HepG2 (cell line): Measurements from ENCODE around the gene SMC1A. TPM values are rescaled to one million over a fixed set of nuclear protein-coding genes. Genes with fewer than 3 reads are reported as not detected.

Experiments
- ATAD3A ChIP-seq: sonication (generic); formaldehyde crosslinking; IDR thresholded peaks from 2 replicates; pipeline ENCODE4 v1.4.0; 2020; ENCODE audit warnings: missing genetic modification reagents
- CEBPZ ChIP-seq: IDR thresholded peaks from 2 replicates; pipeline ENCODE4 v1.6.1; 2012; ENCODE audit warnings: low read length, improper control_type of control experiment
- CREB3 ChIP-seq: sonication (generic); formaldehyde crosslinking; IDR thresholded peaks from 2 replicates; pipeline ENCODE4 v1.5.0; 2020; ENCODE audit warnings: missing genetic modification reagents
- DR1 ChIP-seq: sonication (generic); formaldehyde crosslinking; IDR thresholded peaks from 2 replicates; pipeline ENCODE4 v1.8.0; 2021; ENCODE audit warnings: mild to moderate bottlenecking, missing genetic modification reagents, inconsistent platforms
- ETV6 ChIP-seq: sonication (generic); formaldehyde crosslinking; conservative IDR thresholded peaks from 2 replicates; pipeline ENCODE4 v1.4.0; 2020; ENCODE audit warnings: missing genetic modification reagents
- GABPB1 ChIP-seq: IDR thresholded peaks from 2 replicates; pipeline ENCODE4 v1.6.1; 2016; ENCODE audit warnings: mild to moderate bottlenecking, missing genetic modification reagents, moderate library complexity, missing compliant biosample characterization
- KLF9 ChIP-seq: IDR thresholded peaks from 2 replicates; pipeline ENCODE4 v1.6.1; 2016; ENCODE audit warnings: low read depth
- NFIB ChIP-seq: sonication (generic); formaldehyde crosslinking; IDR thresholded peaks from 2 replicates; pipeline ENCODE4 v1.9.0; 2021; ENCODE audit warnings: missing genetic modification reagents, mild to moderate bottlenecking, borderline replicate concordance
- RBFOX2 ChIP-seq: fragments of 200-400 bp; formaldehyde crosslinking; IDR thresholded peaks from 2 replicates; pipeline ENCODE4 v1.6.1; 2017; ENCODE audit warnings: low read depth, mild to moderate bottlenecking, low read length
- TAF1 ChIP-seq: sonication (generic); formaldehyde crosslinking; IDR thresholded peaks from 2 replicates; pipeline ENCODE4 v1.4.0; 2020; ENCODE audit warnings: missing genetic modification reagents
- TBX2 ChIP-seq: sonication (generic); formaldehyde crosslinking; IDR thresholded peaks from 2 replicates; pipeline ENCODE4 v1.5.0; 2020; ENCODE audit warnings: missing genetic modification reagents, mild to moderate bottlenecking, borderline replicate concordance
- ZBTB7B ChIP-seq: sonication (generic); formaldehyde crosslinking; IDR thresholded peaks from 2 replicates; pipeline ENCODE4 v1.4.0; 2020; ENCODE audit warnings: missing genetic modification reagents
- ZNF563 ChIP-seq: sonication (generic); formaldehyde crosslinking; IDR thresholded peaks from 2 replicates; pipeline ENCODE4 v1.8.0; 2022; ENCODE audit warnings: mild to moderate bottlenecking, moderate library complexity, missing genetic modification reagents
- ZNF572 ChIP-seq: sonication (generic); formaldehyde crosslinking; IDR thresholded peaks from 2 replicates; pipeline ENCODE4 v1.5.1; 2020; ENCODE audit warnings: mild to moderate bottlenecking, missing genetic modification reagents
- ZNF577 ChIP-seq: sonication (generic); formaldehyde crosslinking; IDR thresholded peaks from 2 replicates; pipeline ENCODE4 v1.4.0; 2020; ENCODE audit warnings: mild to moderate bottlenecking, low read depth, missing genetic modification reagents, borderline replicate concordance
- ZNF652 ChIP-seq: IDR thresholded peaks from 2 replicates; pipeline ENCODE4 v1.6.1; 2016; ENCODE audit warnings: low read depth, borderline replicate concordance
- ZNF704 ChIP-seq: sonication (generic); formaldehyde crosslinking; IDR thresholded peaks from 2 replicates; pipeline ENCODE4 v1.8.1; 2023; ENCODE audit warnings: mild to moderate bottlenecking, inconsistent platforms, moderate library complexity, missing genetic modification reagents, borderline replicate concordance
- polyA plus RNA-seq, 8 experiments: library from polyadenylated mRNA; depleted of rRNA in 3 of 8; stranded (reverse) in 7 of 8; unstranded in 1 of 8; fragments of >200 nt; fragmentation: Illumina TruSeq in 4 of 8; extraction: Trizol in 4 of 8; gene quantifications; 2 replicates each; pipeline versions ENCODE4 v1.2.1 to v1.2.3, GENCODE V29; 2011 to 2016; ENCODE audit warnings: low read depth in 4 of 8, missing spikeins in 1 of 8, mixed read lengths in 1 of 8; ENCODE audit not compliant: insufficient read depth in 1 of 8
- total RNA-seq, 5 experiments: library from RNA; depleted of rRNA; stranded (reverse); fragments of >200 nt; fragmentation: Illumina TruSeq; extraction: Trizol; gene quantifications; 2 replicates each; pipeline ENCODE4 v1.2.3, GENCODE V29; 2016; ENCODE audit warnings: low read depth in 1 of 5
- TF ChIP-seq, protein P1 (sequence below): IDR thresholded peaks from 2 replicates; pipeline ENCODE4 v1.6.1; 2012; ENCODE audit warnings: inconsistent platforms

Gene SMC1A
- total and polyA plus RNA-seq, 2 of the 13 experiments (the other 11 are each of a cell fraction or from before 2014, with no cell fraction given): 9.4 to 46.6 TPM

DNA sequence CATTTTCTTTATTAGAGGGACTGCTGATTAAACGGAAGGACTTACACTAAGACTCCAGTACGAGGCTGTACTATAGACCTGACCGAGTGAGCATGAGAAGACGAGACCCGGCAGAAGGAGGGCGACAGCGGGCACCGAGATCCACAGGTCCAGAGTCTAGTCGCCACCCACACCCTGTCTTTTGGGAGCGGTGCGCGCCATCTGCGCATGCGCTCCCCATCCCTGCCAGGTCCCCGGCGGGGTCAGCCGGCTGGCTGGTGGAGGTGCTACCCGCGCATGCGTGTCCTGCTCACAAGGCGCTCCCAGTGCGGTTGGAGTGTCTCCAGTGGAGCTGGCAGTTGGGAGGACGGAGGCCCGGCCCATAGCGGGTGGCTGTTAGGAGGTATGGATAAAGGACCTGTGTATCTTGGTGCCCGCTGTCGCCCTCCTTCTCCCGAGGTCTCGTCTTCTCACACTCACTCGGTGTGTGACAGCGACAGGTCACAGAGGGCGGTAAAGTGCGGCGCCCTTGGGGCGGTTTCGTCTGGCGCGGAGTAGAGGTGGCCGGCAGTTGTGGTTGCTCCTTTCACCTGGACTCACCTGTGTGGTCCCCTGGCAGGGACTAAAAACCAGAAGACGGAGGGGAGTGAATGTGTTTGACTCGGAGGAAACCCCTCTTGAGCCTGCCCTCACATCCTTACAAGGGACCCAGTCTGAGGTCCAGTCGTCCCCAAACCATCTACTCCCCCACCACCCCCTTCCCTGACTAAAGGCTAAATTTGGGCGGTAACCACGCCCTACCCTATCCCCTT lies 19.3 kb upstream of the SMC1A start (continued):
- no peak for TF ChIP-seq ZNF572 (CRISPR knock-in tag)
- TF ChIP-seq TBX2 (CRISPR knock-in tag): peak; percentile 38; the same call in 1 of the 2 replicates
- 0 out of 2 replicates have a peak, but pooled peaks have one; percentile 29 for TF ChIP-seq RBFOX2
- TF ChIP-seq NFIB (CRISPR knock-in tag): no peak
- TF ChIP-seq ETV6 (CRISPR knock-in tag): no peak
- TF ChIP-seq ZNF577 (CRISPR knock-in tag): no peak
- no peak for TF ChIP-seq ATAD3A (CRISPR knock-in tag)
- no peak for TF ChIP-seq ZNF652
- no peak for TF ChIP-seq KLF9 (CRISPR knock-in tag)
- TF ChIP-seq GABPB1 (CRISPR knock-in tag): peak; percentile 29; the same call in 1 of the 2 replicates
- TF ChIP-seq, protein P1, sequence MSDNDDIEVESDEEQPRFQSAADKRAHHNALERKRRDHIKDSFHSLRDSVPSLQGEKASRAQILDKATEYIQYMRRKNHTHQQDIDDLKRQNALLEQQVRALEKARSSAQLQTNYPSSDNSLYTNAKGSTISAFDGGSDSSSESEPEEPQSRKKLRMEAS: no peak
- no peak for TF ChIP-seq DR1
- no peak for TF ChIP-seq CEBPZ
- no peak for TF ChIP-seq ZNF704 (CRISPR knock-in tag)
- TF ChIP-seq ZBTB7B (CRISPR knock-in tag): no peak
- peak; percentile 28; the same call in 1 of the 2 replicates for TF ChIP-seq TAF1
- TF ChIP-seq ZNF563 (CRISPR knock-in tag): no peak
- TF ChIP-seq CREB3 (CRISPR knock-in tag): no peak
